Stimulated activated CD4-positive, alpha-beta T cell treated with anti-CD3 and anti-CD28 coated beads, Interleukin-1b, Interleukin-23, amount 100 ng/mL, for 4 hours (primary cell): ENCODE results near the gene CACNA1H.
"Not testable (repeated sequence)": the region's sequence is repeated elsewhere in the genome, so short reads cannot be mapped to it uniquely, and the experiment has no call there.

Experiments
- DNase-seq, 2 donors: peaks; one replicate each; pipeline ENCODE4 v3.0.0-alpha.2; 2020; ENCODE audit warnings: low read depth in 2 of 2

CACNA1H gene

DNA sequence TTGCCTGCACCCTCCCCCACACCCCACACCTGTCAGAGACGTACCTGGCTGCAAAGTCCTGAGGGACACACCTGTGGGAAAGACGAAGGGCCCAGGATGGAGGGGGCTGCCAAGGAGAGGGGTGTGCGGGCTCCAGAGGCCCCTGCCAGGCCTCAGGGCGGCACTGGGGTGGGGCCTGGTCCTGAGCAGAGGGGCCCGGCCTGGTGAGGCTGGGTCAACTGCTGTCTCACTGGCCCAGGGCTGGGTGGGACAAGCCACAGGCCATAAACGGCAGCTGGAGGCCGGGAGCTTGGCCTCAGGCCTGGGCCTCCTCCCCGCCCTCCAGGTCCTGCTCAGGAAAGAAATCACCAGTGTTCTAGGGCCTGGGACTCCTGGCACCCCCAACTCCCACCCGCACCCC lies 71.7 kb downstream of the CACNA1H start:
- DNase-seq = no peak

- no peak for DNase-seq
These were observed 72.1 kb downstream of the CACNA1H start, which contains the start of gene TPSG1 for GRCh38 chr16:1225051-1225451. TSS of gene TPSG1 (minus strand) at chr16:1225268. CDS start at chr16:1225252, 16 bp downstream.

DNA sequence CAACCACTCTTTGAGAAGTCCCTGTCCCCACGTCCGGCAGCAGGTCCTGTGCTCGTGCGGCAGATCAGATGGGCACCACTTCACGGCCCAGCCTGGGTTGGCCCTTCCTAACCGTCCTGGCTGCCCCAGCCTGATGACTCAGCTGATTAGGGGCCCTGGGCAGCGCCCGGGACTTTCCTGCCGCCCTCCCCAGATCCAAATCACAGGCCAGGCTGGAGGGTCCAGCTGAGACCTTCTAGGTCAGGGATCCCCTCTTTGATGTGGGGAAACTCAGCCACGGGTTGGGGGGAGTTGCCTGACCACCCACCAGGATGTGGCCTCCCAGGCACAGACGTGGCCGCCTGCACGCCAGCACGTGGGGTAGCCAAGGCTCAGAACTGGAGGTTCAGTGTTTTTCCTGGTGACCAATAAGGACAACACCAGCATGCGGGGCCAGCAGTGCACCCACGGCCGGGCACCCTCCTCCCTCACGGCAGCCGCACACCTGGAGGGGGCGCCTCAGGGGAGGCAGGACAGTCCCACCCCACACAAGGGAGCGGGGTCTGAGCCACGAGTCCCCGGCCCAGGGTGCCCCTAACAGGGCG lies 72.9 kb downstream of the CACNA1H start:
- DNase-seq = not testable (repeated sequence)

- not testable (repeated sequence) for DNase-seq
These were observed 73.8 kb downstream of the CACNA1H start for GRCh38 chr16:1226692-1227091.

GRCh38 chr16:1228227-1228626 lies 75.3 kb downstream of the CACNA1H start:
- not testable (repeated sequence) for DNase-seq

DNA sequence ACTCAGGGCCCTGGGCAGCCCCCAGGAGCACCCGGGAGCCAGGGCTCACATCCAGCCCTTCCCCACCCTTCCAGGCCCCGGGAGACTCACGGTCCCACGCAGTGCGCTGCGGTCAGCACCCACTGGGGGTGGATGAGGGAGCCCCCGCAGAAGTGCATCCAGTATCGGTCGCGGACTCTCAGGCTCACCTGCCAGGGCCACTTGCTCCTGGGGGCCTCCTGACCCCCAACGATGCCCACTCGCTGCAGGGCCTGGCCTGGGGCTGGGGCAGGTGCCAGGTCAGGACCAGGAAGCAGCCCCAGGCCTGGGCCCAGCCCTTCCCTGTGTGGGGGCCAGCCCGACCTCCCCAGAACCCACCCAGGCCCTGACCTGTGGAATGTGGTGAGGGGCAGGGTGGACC lies 76.6 kb downstream of the CACNA1H start:
- not testable (repeated sequence) for DNase-seq

- DNase-seq = not testable (repeated sequence)
These were observed 77.2 kb downstream of the CACNA1H start, which contains the start of gene TPSB2 for GRCh38 chr16:1230084-1230470. TSS of gene TPSB2 (minus strand) at chr16:1230184. CDS start at chr16:1229951, 233 bp downstream.

GRCh38 chr16:1230471-1231212 lies 77.7 kb downstream of the CACNA1H start:
- not testable (repeated sequence) for DNase-seq

- DNase-seq = not testable (repeated sequence)
These were observed 78.4 kb downstream of the CACNA1H start for GRCh38 chr16:1231301-1231700.

DNA sequence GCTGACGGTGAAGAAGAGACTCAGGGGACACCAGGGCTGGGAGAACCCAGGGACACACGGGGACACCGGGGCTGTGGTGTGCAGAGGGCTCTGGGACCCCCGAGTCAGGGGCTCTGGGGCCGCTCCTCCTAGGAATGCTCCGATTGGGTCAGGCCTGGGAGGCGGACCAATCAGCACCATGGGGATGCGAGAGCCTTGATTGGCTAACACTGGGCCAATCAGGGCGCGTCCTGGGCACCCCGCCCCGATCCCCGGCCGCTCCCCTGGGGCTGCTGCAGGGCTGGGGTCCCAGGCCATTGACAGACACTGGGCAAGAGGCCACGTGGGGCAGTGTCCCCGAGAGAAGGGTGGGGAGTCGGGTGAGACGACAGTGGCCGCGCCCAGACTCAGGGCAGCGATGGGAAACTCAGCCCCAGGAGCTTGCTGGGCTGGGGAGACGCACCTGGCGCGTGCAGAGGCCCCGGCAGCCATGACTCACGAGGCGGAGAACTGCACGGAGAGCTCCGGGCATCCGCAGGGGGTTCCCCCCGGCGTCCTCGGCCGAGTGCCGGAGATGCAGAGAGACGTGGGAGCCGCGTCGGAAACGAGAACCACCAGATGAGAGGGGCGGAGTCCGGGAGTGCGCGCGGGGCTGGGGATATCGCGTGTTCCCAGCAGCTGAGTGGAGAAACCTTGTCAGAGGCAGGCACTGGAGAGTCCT lies 79.3 kb downstream of the CACNA1H start:
- not testable (repeated sequence) for DNase-seq

DNA sequence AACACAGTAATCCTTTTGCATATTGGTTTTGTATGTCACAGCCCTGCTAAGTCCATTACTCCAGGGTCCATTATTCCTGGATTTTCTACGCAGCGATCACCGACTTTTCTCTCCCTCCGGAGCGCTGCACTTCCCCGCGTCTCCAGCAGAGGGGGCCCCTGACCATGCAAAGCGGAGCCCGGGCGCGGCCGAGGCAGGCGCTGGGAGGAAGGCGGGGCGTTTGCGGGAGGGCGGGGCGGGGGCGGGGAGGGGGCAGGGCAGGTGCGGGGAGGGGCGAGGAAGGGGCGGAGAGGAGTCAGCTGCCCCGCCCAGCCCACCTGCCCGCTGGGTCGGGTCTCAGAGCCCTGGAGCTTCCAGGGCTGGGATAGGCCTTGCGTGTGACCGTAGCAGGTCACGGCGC lies 83.8 kb downstream of the CACNA1H start:
- not testable (repeated sequence) for DNase-seq

DNA sequence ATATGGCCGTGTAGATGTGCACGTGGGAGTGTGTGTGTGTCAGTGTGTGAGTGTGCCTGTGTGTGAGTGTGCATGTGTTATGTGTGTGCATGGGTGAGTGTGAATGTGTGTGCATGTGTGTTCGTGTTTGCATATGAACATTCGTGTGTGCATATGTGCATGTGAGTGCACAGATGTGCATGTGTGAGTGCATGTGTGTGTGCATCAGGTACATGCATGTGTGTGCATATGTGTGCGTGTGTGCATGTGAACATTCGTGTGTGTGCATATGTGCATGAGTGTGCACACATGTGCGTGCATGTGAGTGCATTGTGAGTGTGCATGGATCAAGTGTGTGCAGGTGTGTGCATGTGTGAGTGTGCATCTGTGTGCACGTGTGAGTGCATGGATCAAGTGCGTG lies 85.1 kb downstream of the CACNA1H start:
- DNase-seq = no peak

GRCh38 chr16:1238909-1239308 lies 86.0 kb downstream of the CACNA1H start:
- not testable (repeated sequence) for DNase-seq

- DNase-seq = not testable (repeated sequence)
These were observed 86.7 kb downstream of the CACNA1H start for GRCh38 chr16:1239575-1239974.

GRCh38 chr16:1240436-1240835 lies 87.5 kb downstream of the CACNA1H start, which contains the start of gene TPSAB1:
TSS of gene TPSAB1 (plus strand) at chr16:1240705. CDS start at chr16:1240939, 234 bp downstream.
- DNase-seq = not testable (repeated sequence)

- DNase-seq = not testable (repeated sequence)
These were observed 88.2 kb downstream of the CACNA1H start for GRCh38 chr16:1241081-1241480.

DNA sequence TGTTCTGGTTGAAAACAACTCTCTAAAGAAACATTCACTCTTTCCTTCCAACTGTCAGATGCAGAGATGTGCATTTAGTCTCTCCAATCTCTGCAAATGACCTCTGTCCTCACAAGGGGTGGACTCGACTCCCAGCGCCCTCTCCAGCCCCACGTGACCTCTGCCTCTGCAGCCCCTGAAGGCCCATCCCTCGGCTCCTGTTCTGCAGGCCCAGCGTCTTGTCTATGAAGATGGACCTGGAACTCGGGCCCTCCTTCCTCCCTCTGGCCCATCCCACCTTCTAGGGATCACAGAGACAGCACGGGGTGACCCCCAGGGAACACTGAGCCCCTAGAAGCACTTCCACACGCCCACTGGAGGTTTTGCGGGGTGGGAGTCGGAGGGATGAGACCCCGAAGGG lies 90.5 kb downstream of the CACNA1H start:
- DNase-seq = not testable (repeated sequence)

DNA sequence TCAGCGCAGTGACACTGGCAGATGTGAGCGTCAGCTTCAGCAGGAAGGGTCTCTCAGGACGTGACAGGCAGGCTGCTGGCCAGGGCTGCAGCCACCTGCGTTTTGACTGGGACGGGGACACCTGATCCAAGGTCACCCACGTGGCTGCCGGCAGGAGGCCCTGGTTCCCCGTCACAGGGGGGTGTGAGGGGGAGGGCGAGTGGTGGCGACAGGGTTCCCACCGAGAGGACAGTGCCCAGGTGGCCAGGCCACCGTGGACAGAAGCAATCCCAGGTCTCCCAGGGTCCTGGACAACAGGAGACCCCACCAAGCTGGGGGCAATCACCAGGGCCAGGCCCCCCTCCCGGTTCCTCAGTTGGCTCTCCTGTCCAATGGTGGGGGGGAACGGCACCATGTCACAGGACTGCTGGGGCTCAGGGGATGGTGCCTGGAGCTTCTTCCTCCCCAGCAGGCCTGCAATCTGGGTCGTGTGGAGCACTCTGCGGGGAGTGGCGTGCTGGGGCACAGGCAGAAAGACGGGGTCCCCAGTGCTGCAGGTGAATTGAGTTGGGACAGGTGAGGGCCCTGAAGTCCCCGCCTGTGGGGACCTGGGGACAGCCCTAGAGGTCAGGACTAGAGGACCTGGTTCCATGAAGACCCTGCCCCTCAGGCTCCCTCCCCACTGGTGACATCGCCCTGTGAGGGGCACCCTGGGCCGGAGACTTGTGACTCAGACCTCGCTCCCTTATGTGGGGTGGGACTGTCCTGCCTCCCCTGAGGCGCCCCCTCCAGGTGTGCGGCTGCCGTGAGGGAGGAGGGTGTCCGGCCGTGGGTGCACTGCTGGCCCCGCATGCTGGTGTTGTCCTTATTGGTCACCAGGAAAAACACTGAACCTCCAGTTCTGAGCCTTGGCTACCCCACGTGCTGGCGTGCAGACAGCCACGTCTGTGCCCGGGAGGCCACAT lies 91.3 kb downstream of the CACNA1H start:
- not testable (repeated sequence) for DNase-seq

DNA sequence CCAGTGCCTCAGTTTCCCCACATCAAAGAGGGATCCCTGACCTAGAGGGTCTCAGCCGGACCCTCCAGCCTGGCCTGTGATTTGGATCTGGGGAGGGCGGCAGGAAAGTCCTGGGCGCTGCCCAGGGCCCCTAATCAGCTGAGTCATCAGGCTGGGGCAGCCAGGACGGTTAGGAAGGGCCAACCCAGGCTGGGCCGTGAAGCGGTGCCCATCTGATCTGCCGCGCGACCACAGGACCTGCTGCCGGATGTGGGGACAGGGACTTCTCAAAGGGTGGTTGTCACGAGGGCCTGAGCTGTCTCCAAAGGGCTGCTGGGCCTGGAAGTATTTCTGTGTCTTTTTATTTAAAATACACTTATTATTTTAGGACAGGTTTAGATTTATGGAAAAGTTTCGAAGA lies 92.0 kb downstream of the CACNA1H start:
- no peak for DNase-seq

GRCh38 chr16:1245452-1246020 lies 92.6 kb downstream of the CACNA1H start:
- no peak for DNase-seq
